Neural cell (in vitro differentiated cells): Measurements from ENCODE around the gene DPYD. TPM values are rescaled to one million over a fixed set of nuclear protein-coding genes. Genes with fewer than 3 reads are reported as not detected.

Source experiments
- H2AFZ ChIP-seq: fragments of 200-600, 300-800 bp; sonication (generic), shearing (Covaris generic); 2 replicates; pipeline ENCODE4 v1.6.0; 2014; ENCODE audit warnings: low read depth, mild to moderate bottlenecking, antibody characterized with exemption, low read length, moderate library complexity
- H3F3A ChIP-seq: fragments of 200-600 bp; shearing (Covaris generic); 2 replicates; pipeline ENCODE4 v1.6.1; 2016; ENCODE audit warnings: mild to moderate bottlenecking, moderate library complexity, mixed read lengths, antibody characterized with exemption, low read length; ENCODE audit not compliant: insufficient read depth, poor library complexity, severe bottlenecking
- H3K27ac ChIP-seq: fragments of 200-600, 300-800 bp; sonication (generic), shearing (Covaris generic); 2 replicates; pipeline ENCODE4 v1.5.1; 2014; ENCODE audit warnings: mild to moderate bottlenecking, low read length, moderate library complexity
- H3K27me3 ChIP-seq: fragments of 300-800, 200-600 bp; sonication (generic), shearing (Covaris generic); 2 replicates; pipeline ENCODE4 v1.6.0; 2014; ENCODE audit warnings: mild to moderate bottlenecking, low read depth, low read length, moderate library complexity; ENCODE audit not compliant: insufficient read depth
- H3K36me3 ChIP-seq: fragments of 300-800, 200-600 bp; sonication (generic), shearing (Covaris generic); 2 replicates; pipeline ENCODE4 v1.5.1; 2014; ENCODE audit warnings: mild to moderate bottlenecking, antibody characterized with exemption, low read length, moderate library complexity; ENCODE audit not compliant: insufficient read depth
- H3K4me2 ChIP-seq: fragments of 300-800, 200-600 bp; sonication (generic), shearing (Covaris generic); 2 replicates; pipeline ENCODE4 v1.6.0; 2014; ENCODE audit warnings: mild to moderate bottlenecking, low read length
- H3K4me3 ChIP-seq: fragments of 300-800, 200-600 bp; sonication (generic), shearing (Covaris generic); 2 replicates; pipeline ENCODE4 v1.5.1; 2014; ENCODE audit warnings: mild to moderate bottlenecking, low read length, moderate library complexity
- H3K79me2 ChIP-seq: fragments of 200-600 bp; shearing (Covaris generic); replicated peaks from 2 replicates; pipeline ENCODE4 v1.6.0; 2014; ENCODE audit warnings: mild to moderate bottlenecking, low read length, moderate library complexity; ENCODE audit not compliant: insufficient read depth
- H3K9ac ChIP-seq: fragments of 300-800, 200-600 bp; sonication (generic), shearing (Covaris generic); 2 replicates; pipeline ENCODE4 v1.6.1; 2016; ENCODE audit warnings: mild to moderate bottlenecking, low read length, mixed read lengths
- H3K9me2 ChIP-seq: fragments of 200-600 bp; shearing (Covaris generic); 2 replicates; pipeline ENCODE4 v1.6.1; 2016; ENCODE audit warnings: mild to moderate bottlenecking, low read length, mixed read lengths; ENCODE audit not compliant: insufficient read depth
- H3K9me3 ChIP-seq: fragments of 200-600, 300-800 bp; sonication (generic), shearing (Covaris generic); 2 replicates; pipeline ENCODE4 v1.6.1; 2016; ENCODE audit warnings: mild to moderate bottlenecking, mixed run types, low read length, moderate library complexity, mixed read lengths
- H4K20me1 ChIP-seq: fragments of 200-600 bp; shearing (Covaris generic); 2 replicates; pipeline ENCODE4 v1.6.1; 2016; ENCODE audit warnings: mild to moderate bottlenecking, mixed run types; ENCODE audit not compliant: insufficient read depth
- EP300 ChIP-seq: fragments of 450-650 bp; conservative IDR thresholded peaks from 2 replicates; pipeline ENCODE4 v1.6.1; 2014; ENCODE audit warnings: antibody characterized with exemption, mild to moderate bottlenecking, moderate library complexity; ENCODE audit not compliant: poor library complexity, severe bottlenecking
- EZH2 ChIP-seq: fragments of 200-600, 300-800 bp; shearing (Covaris generic), sonication (generic); IDR thresholded peaks from 2 replicates; pipeline ENCODE4 v1.6.1; 2014; ENCODE audit warnings: antibody characterized with exemption, low read length, borderline replicate concordance, mild to moderate bottlenecking; ENCODE audit not compliant: insufficient read depth, poor library complexity, severe bottlenecking
- MXI1 ChIP-seq: fragments of 450-650 bp; conservative IDR thresholded peaks from 2 replicates; pipeline ENCODE4 v1.6.1; 2014; ENCODE audit warnings: antibody characterized with exemption, mild to moderate bottlenecking; ENCODE audit not compliant: poor library complexity, severe bottlenecking
- POLR2AphosphoS5 ChIP-seq: IDR thresholded peaks from 2 replicates; pipeline ENCODE4 v1.6.1; 2012
- RAD21 ChIP-seq: fragments of 450-650 bp; conservative IDR thresholded peaks from 2 replicates; pipeline ENCODE4 v1.6.1; 2014; ENCODE audit warnings: antibody characterized with exemption, mild to moderate bottlenecking, moderate library complexity
- REST ChIP-seq: IDR thresholded peaks from 2 replicates; pipeline ENCODE4 v1.6.1; 2012; ENCODE audit warnings: borderline replicate concordance
- SMC3 ChIP-seq: fragments of 450-650 bp; conservative IDR thresholded peaks from 2 replicates; pipeline ENCODE4 v1.6.1; 2014; ENCODE audit warnings: antibody characterized with exemption, mild to moderate bottlenecking, moderate library complexity; ENCODE audit not compliant: poor library complexity
- TAF1 ChIP-seq: IDR thresholded peaks from 2 replicates; pipeline ENCODE4 v1.6.1; 2012; ENCODE audit warnings: low read depth
- polyA plus RNA-seq: library from polyadenylated mRNA; depleted of rRNA; stranded (reverse); fragments of >200 nt; gene quantifications from 2 replicates; pipeline ENCODE4 v1.2.3, GENCODE V29; 2014
- TF ChIP-seq, protein P1 (sequence below): fragments of 450-650 bp; IDR thresholded peaks from 2 replicates; pipeline ENCODE4 v1.5.1; 2014; ENCODE audit warnings: antibody characterized with exemption, mild to moderate bottlenecking, moderate library complexity; ENCODE audit not compliant: poor library complexity, severe bottlenecking

DPYD gene
- polyA plus RNA-seq, 1 donor from 2014 or later: 6.7 TPM

- no peak for TF ChIP-seq MXI1
- TF ChIP-seq, protein P1, sequence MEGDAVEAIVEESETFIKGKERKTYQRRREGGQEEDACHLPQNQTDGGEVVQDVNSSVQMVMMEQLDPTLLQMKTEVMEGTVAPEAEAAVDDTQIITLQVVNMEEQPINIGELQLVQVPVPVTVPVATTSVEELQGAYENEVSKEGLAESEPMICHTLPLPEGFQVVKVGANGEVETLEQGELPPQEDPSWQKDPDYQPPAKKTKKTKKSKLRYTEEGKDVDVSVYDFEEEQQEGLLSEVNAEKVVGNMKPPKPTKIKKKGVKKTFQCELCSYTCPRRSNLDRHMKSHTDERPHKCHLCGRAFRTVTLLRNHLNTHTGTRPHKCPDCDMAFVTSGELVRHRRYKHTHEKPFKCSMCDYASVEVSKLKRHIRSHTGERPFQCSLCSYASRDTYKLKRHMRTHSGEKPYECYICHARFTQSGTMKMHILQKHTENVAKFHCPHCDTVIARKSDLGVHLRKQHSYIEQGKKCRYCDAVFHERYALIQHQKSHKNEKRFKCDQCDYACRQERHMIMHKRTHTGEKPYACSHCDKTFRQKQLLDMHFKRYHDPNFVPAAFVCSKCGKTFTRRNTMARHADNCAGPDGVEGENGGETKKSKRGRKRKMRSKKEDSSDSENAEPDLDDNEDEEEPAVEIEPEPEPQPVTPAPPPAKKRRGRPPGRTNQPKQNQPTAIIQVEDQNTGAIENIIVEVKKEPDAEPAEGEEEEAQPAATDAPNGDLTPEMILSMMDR: no peak
- Histone ChIP-seq H3K36me3 (no peaks in the 10 kb centered on the region), H3F3A (no peaks in the 10 kb centered on the region), H3K27me3 (no peaks in the 10 kb centered on the region), H3K9me3 (no peaks in the 10 kb centered on the region), H3K4me3 (no peak overlapping the region), H2AFZ (no peak overlapping the region), H3K9me2 (no peaks in the 10 kb centered on the region), H3K9ac (no peak overlapping the region), H3K79me2 (no peaks in the 10 kb centered on the region), H3K27ac (no peak overlapping the region), H4K20me1 (no peaks in the 10 kb centered on the region), H3K4me2 (no peak overlapping the region)
These were observed 246.3 kb downstream of the DPYD start for GRCh38 chr1:97674517-97674916.

GRCh38 chr1:97668945-97669344, 251.9 kb downstream of the DPYD start:
- Histone ChIP-seq H3K9me2 (no peaks in the 10 kb centered on the region), H4K20me1 (no peaks in the 10 kb centered on the region), H3K36me3 (no peaks in the 10 kb centered on the region), H3K9me3 (no peaks in the 10 kb centered on the region), H3F3A (no peaks in the 10 kb centered on the region), H2AFZ (no peak overlapping the region), H3K9ac (no peak overlapping the region), H3K27me3 (no peaks in the 10 kb centered on the region), H3K4me2 (no peak overlapping the region), H3K79me2 (no peaks in the 10 kb centered on the region), H3K4me3 (no peak overlapping the region), H3K27ac (no peak overlapping the region)
- TF ChIP-seq RAD21 (no peak), MXI1 (no peak), POLR2AphosphoS5 (no peak), EP300 (no peak), REST (no peak), EZH2 (no peak), TAF1 (no peak), SMC3 (no peak)
- TF ChIP-seq, protein P1: no peak
